HG03159 (cell line): ENCODE measurements around the gene TBCD.

Source experiments
- ATAC-seq: cut with Tn5 transposase; IDR thresholded peaks from one replicate; pipeline ENCODE4 v1.9.1; 2021; ENCODE audit warnings: mild to moderate bottlenecking, moderate library complexity; ENCODE audit not compliant: unreplicated experiment

Gene TBCD

GRCh38 chr17:82898976-82899514 lies 147.2 kb downstream of the TBCD start:
- ATAC-seq: no peak

- ATAC-seq: no peak
Observed at GRCh38 chr17:82899941-82900340, 148.1 kb downstream of the TBCD start.

GRCh38 chr17:82900741-82901140 lies 148.9 kb downstream of the TBCD start:
- no peak for ATAC-seq

GRCh38 chr17:82901356-82901755 lies 149.5 kb downstream of the TBCD start:
- no peak for ATAC-seq

GRCh38 chr17:82901856-82902255 lies 150.0 kb downstream of the TBCD start:
- ATAC-seq: no peak

- ATAC-seq: no peak
Observed at GRCh38 chr17:82902972-82903874, 151.4 kb downstream of the TBCD start.

GRCh38 chr17:82905130-82905529 lies 153.3 kb downstream of the TBCD start:
- ATAC-seq: no peak

- no peak for ATAC-seq
Observed at GRCh38 chr17:82907797-82908542, 156.1 kb downstream of the TBCD start.

- ATAC-seq: no peak
Observed at GRCh38 chr17:82908543-82909160, 156.8 kb downstream of the TBCD start.

- no peak for ATAC-seq
Observed at GRCh38 chr17:82909322-82909904, 157.5 kb downstream of the TBCD start.

- ATAC-seq: no peak
Observed at GRCh38 chr17:82910041-82910481, 158.2 kb downstream of the TBCD start.

- ATAC-seq: no peak
Observed at GRCh38 chr17:82910770-82911169, 158.9 kb downstream of the TBCD start.

- ATAC-seq: no peak
Observed at GRCh38 chr17:82911822-82912221, 160.0 kb downstream of the TBCD start.

GRCh38 chr17:82912484-82913089 lies 160.7 kb downstream of the TBCD start:
- ATAC-seq: no peak

- ATAC-seq: no peak
Observed at GRCh38 chr17:82913304-82914043, 161.6 kb downstream of the TBCD start.

- no peak for ATAC-seq
Observed at GRCh38 chr17:82914375-82914774, 162.5 kb downstream of the TBCD start.

GRCh38 chr17:82915010-82915756 lies 163.3 kb downstream of the TBCD start:
- no peak for ATAC-seq

GRCh38 chr17:82915757-82916027 lies 163.8 kb downstream of the TBCD start:
- ATAC-seq: no peak

GRCh38 chr17:82917699-82918345 lies 166.0 kb downstream of the TBCD start:
- no peak for ATAC-seq
